ENCODE data around the gene RASAL1.
A peak's percentile ranks its signal among the peaks of the same experiment; 100 is the strongest.
"Not testable (repeated sequence)": the region's sequence is repeated elsewhere in the genome, so short reads cannot be mapped to it uniquely, and the experiment has no call there.

The RASAL1 gene

GRCh38 chr12:113161415-113162016 lies 26.0 kb upstream of the RASAL1 start:
- DNase-seq: no peak

GRCh38 chr12:113159937-113160336 lies 24.4 kb upstream of the RASAL1 start:
- DNase-seq: no peak

- DNase-seq: no peak
Observed at GRCh38 chr12:113158439-113159203, 23.1 kb upstream of the RASAL1 start.

DNA sequence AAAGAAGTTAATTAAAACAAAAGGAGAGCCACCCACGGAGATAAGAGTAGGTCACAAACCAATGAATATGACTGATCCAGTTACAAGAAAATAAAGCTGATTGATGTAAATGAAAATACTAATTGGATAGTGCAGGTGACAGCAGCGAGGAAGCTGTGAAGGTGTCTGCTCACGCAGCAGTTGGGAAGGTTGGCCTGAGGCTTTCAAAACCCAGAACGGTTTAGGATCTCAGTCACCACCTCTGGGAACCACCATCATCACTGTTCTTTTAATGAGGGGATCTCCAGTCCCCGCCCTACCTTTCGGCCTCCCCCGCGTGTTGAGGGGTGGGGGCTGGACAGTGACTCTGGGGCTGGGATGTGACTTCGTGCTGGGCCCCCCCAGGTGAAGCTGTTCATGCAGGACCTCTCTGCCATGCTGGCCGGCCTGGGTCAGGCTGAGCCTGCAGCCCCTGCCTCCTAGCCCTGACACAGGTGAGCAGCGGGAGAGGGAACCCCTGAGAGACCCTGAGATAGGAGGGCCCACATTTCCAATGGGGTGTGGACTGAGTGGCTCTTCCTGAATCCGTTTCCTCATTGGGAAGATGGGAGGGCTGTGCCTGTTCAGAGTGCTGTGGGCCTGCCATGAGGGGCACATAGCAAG lies 21.8 kb upstream of the RASAL1 start:
- no peak for DNase-seq

DNA sequence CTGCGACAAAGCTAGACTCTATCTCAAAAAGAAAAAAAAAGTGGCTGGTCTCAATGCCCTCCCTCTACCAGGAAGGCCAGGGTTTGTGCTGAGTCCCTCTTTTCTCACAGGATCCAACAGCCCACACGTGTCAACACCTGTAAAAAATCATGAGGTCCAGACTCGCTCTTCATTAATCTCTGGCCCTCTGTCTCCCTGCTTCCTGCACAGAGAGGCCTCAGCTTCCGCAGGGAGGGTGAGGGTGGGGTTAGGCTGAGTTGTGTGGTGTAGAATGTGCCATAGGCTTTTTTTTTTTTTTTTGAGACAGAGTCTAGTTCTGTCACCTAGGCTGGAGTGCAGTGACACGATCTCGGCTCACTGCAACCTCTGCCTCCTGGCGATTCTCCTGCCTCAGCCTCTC lies 20.1 kb upstream of the RASAL1 start:
- DNase-seq: no peak

GRCh38 chr12:113155060-113155459 lies 19.5 kb upstream of the RASAL1 start:
- DNase-seq: no peak

GRCh38 chr12:113154351-113154973 lies 18.9 kb upstream of the RASAL1 start:
- DNase-seq: no peak

GRCh38 chr12:113152835-113153814 lies 17.6 kb upstream of the RASAL1 start:
- DNase-seq: peak; percentile 43

DNA sequence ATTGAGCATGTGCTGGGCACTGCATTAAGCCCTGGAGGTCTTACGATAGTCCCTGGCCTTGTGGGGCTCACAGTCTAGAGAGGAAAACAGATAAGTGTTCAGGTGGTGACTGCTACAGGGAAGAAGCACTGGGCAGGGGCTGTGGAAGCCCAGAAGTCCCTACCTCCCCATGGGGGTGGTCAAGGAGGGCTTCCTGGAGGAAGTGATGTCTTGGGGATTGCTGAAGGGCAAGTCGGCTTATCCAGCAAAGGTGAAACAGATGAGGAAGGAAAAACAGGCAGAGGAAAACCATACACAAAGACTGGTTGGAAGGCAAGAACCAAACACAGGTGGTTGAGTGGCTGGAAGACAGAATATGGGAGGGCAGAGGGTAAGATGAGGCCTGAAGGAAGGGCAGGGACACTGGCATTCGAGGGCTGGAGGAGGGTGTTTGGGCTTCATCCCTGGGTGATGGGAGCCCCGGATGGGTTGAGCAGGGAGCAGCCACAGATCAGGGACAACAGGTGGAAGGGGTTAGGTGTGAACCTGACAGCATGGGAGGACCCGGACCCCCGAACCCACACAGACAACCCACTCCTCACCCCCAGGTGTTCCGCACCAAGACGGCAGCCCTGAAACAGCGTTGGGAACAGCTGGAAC lies 16.8 kb upstream of the RASAL1 start:
- no peak for DNase-seq

- DNase-seq: no peak
Observed at GRCh38 chr12:113151655-113152054, 16.1 kb upstream of the RASAL1 start.

GRCh38 chr12:113149361-113150150 lies 14.0 kb upstream of the RASAL1 start, which contains the start of gene CFAP73:
TSS of gene CFAP73 (plus strand) at chr12:113149724. CDS start at chr12:113149858, 134 bp downstream.
- DNase-seq: no peak

- DNase-seq: no peak
Observed at GRCh38 chr12:113146999-113147398, 11.4 kb upstream of the RASAL1 start.

DNA sequence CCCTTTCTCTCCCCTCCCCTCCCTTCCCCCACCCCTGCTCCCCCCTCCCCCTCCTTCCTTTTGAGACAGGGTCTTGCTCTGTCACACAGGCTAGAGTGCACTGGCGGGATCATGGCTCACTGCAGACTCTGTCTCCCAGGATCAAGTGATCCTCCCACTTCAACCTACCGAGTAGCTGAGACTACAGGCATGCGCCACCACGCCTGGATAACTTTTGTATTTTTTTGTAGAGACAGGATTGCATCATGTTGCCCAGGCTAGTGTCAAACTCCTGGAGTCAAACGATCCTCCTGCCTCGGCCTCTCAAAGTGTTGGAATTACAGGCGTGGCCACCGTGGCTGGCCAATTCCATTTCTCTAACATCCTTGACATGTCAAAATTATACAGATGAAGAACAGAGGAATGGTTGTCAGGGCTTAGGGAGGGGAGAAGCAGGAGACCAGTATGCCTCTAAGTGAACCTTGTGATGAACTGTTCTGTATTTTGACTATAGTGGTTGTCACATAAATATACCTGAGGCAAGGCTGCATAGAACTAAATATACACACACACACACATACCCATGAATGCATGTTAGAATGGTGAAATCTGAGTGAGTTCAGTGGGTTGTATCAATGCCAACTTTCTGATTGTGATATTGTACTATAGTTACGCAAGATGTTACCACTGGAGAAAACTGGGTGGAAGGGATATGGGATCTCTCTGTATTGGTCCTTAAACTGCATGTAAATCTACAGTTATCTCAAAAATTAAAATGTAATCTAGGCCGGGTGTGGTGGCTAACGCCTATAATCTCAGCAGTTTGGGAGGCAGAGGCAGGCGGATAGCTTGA lies 10.4 kb upstream of the RASAL1 start:
- no peak for DNase-seq

GRCh38 chr12:113144806-113145205 lies 9.2 kb upstream of the RASAL1 start:
- DNase-seq: no peak

DNA sequence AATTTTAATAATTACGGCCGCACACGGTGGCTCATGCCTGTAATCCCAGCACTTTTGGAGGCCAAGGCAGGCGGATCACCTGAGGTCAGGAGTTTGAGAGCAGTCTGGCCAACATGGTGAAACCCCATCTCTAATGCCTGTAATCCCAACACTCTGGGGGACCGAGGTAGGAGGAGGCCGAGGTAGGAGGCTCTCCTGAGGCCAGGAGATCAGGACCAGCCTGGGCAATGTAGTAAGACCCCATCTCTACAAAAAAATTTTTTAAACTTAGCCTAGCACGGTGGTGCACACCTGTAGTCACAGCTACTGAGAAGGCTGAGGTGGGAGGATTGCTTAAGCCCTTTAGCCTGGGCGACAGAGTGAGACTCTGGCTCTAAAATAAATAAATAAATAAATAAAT lies 8.4 kb upstream of the RASAL1 start:
- no peak for DNase-seq

DNA sequence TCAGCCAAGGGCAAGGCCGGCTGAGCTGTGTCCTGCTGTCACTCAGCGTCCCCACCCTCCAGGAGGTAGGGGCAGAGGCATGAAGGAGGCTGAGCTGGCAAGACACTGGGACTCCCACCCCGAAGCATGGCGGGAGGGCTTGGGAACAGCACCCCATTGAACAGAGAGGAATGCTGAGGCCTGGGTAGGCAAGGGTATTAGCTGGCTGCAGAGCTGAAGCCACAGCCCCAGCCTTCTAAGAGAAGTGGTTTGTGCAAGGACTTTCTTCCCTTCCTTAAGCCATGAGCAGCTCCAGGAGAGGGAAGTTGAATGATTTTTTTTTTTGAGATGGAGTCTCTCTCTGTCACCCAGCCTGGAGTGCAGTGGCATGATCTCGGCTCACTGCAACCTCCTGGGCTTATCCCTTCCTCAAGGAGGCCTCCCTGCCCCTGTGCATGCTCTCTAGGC lies 7.3 kb upstream of the RASAL1 start:
- DNase-seq: no peak

- no peak for DNase-seq
Observed at GRCh38 chr12:113142173-113142885, 6.8 kb upstream of the RASAL1 start.

DNA sequence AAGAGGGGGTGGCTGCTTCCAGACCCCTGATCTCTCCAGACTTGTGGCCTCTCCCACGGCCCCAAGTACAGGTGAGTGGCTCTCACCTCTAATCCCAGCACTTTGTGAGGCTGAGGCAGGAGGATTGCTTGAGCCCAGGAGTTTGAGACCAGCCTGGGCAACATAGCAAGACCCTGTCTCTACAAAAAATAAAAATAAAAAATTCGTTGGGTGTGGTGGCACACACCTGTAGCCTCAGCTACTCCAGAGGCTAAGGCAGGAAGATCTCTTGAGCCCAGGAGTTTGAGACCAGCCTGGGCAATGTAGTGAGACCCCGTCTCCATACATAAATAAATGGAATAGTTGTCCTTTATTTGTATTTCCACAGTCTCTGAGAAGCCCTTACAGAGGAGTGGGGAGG lies 6.2 kb upstream of the RASAL1 start:
- not testable (repeated sequence) for DNase-seq

- no peak for DNase-seq
Observed at GRCh38 chr12:113140706-113141105, 5.1 kb upstream of the RASAL1 start.

All from activated effector memory CD4-positive, alpha-beta T cell treated with Interleukin-2 at 50 U/mL for 16 hours (primary cell).